ENCODE results near the gene PARP4.

DNA sequence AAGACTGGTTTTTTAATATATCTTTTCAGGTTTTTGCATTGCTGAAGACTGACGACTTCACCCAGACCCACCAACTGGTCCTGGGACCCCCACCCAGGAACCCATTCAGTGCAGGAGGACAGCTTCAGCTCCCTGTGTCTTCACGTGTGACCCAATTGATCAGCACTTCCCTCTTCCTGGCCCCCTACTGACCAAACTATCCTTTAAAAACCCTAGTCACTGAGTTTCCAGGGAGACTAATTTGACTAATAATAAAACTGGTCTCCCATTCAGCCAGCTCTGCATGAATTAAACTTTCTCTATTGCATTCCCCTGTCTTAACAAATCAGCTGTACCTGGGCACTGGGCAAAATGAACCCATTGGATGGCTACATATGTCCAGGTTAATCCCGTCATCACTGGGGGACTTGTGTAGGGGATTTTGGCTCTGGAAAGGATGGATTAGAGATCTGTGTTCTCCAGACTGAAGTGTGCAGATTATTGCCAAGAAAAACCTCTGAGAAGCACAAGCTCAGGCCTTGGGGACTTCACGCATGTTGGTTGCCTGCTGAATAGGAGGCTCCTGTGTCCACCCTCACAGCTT is 16.3 kb upstream of the PARP4 start:
- TF ChIP-seq CTCF (conservative IDR thresholded peaks at IDR 0.05 in 1 of 2, IDR thresholded peaks at IDR 0.05 in 1 of 2; ENCODE audit: low read depth in 1 of 2, low read length in 2 of 2) (no peak), EZH2 (IDR thresholded peaks at IDR 0.05; ENCODE audit: low read length, missing control alignments) (no peak)

Measured in fibroblast of lung (primary cell).